ENCODE results near the gene CIDEC. TPM values are rescaled to one million over a fixed set of nuclear protein-coding genes. Genes with fewer than 3 reads are reported as not detected.

The CIDEC gene
- total and polyA plus RNA-seq, 2 of the 8 experiments (the other 6 are each of a cell fraction or from before 2014, with no cell fraction given): not detected

DNA sequence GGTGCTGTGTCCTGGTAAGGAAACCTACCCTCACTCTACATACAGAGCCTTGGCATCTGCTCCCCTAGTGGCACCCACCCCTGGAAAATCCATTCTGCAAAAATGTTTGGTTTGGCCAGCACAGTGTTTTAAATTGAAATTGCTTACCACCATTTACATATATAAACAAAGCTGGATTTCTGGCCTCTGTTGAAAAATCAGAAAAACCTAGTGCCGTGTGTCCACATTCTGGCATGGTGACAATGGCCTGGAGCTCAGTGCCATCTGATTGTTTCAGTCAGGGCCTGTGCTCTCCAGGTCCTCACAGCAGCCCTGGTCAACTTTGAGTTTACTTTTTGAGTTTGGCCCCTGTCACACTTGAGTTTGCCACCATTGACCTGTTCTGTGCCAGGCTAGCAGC, 34.0 kb upstream of the CIDEC start (continued):
- no peak for TF ChIP-seq TBP (IDR thresholded peaks at IDR 0.05; ENCODE audit: low read depth, low read length)
- TF ChIP-seq GABPA (IDR thresholded peaks at IDR 0.05; ENCODE audit: borderline replicate concordance, insufficient read depth, low read length): no peak
- TF ChIP-seq HDAC6 (IDR thresholded peaks at IDR 0.05; ENCODE audit: low read depth, low read length): no peak
- TF ChIP-seq, protein P1, sequence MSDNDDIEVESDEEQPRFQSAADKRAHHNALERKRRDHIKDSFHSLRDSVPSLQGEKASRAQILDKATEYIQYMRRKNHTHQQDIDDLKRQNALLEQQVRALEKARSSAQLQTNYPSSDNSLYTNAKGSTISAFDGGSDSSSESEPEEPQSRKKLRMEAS (IDR thresholded peaks at IDR 0.05): no peak
- TF ChIP-seq ZNF274 (IDR thresholded peaks at IDR 0.05; ENCODE audit: borderline replicate concordance, extremely low read depth, low read length): no peak
- no peak for TF ChIP-seq BRCA1 (IDR thresholded peaks at IDR 0.05; ENCODE audit: low read depth, low read length)
- TF ChIP-seq SAP30 (IDR thresholded peaks at IDR 0.05; ENCODE audit: insufficient read depth, insufficient replicate concordance, low read length): no peak
- no peak for TF ChIP-seq POLR2A (IDR thresholded peaks at IDR 0.05; ENCODE audit: control extremely low read depth in 1 of 2, low read depth in 2 of 2, low read length in 2 of 2)

Measured in H1 (cell line).